Right cardiac atrium (tissue), 5 donors: ENCODE results near the gene CLCA2. TPM values are rescaled to one million over a fixed set of nuclear protein-coding genes. Genes with fewer than 3 reads are reported as not detected.

Experiments
- ATAC-seq, 2 donors: fragments of 200-7000 bp; cut with Tn5 transposase; one replicate each; pipeline versions ENCODE4 v1.8.0 to v1.9.1; 2020; ENCODE audit warnings: moderate library complexity in 2 of 2, mild to moderate bottlenecking in 1 of 2
- DNase-seq, 3 donors: peaks; one replicate each; pipeline ENCODE4 v3.0.0-alpha.2; 2020
- H3K27ac ChIP-seq: one replicate; pipeline ENCODE4 v1.5.1; 2013; ENCODE audit warnings: mild to moderate bottlenecking, low read length, control low read depth, moderate library complexity
- H3K27me3 ChIP-seq: one replicate; pipeline ENCODE4 v1.6.1; 2013; ENCODE audit not compliant: control insufficient read depth, insufficient read depth
- H3K4me1 ChIP-seq: one replicate; pipeline ENCODE4 v1.6.1; 2013; ENCODE audit warnings: low read length; ENCODE audit not compliant: control insufficient read depth, insufficient read depth
- H3K4me3 ChIP-seq: one replicate; pipeline ENCODE4 v1.5.1; 2013; ENCODE audit warnings: low read length, control low read depth
- H3K9me3 ChIP-seq: one replicate; pipeline ENCODE4 v1.6.1; 2013; ENCODE audit warnings: low read length; ENCODE audit not compliant: control insufficient read depth
- WGBS: extraction: QIAGEN DNeasy Blood & Tissue Kit; methylation state at CpG from one replicate; pipeline ENCODE4 v1.1.7; 2013; 5-methylcytosine and 5-hydroxymethylcytosine counted together
- intact Hi-C, 4 donors: fragments of 100-400 bp; cut with DNase I; formaldehyde crosslinking; loops; one replicate each; pipeline versions ENCODE4 v1.11.0 to v1.14.0; 2022 to 2023
- polyA plus RNA-seq: library from polyadenylated mRNA; stranded (reverse); fragments of 200-250 nt; gene quantifications from one replicate; pipeline ENCODE4 v1.2.3, GENCODE V29; 2013
- total RNA-seq, 4 donors: library from RNA; stranded (reverse); fragmentation: NEBNext Ultra II Directional; extraction: Animal tissue kit (Norgen Biotek cat#: 25700); gene quantifications; one replicate each; pipeline ENCODE4 v1.2.1, GENCODE V29; 2021
- donor health status: healthy with polysubstance abuse.
- donor health status: DM: no; HTN: yes; CAD: no.
- donor health status: DM: no; HTN: no; CAD: no.
- donor health status: DM: no; HTN: yes; CAD: no; lungs with severe emphysema.
- donor health status: DM: yes; HTN: yes; CAD: no.

The CLCA2 gene
- total and polyA plus RNA-seq, 5 donors: not detected

- Histone ChIP-seq H3K4me3 (no peak overlapping the region), H3K9me3 (no peaks in the 10 kb centered on the region), H3K27ac (peak overlapping the region; percentile 53), H3K4me1 (no peaks in the 10 kb centered on the region), H3K27me3 (no peaks in the 10 kb centered on the region)
- intact Hi-C loops: no loop called here
- no peak for ATAC-seq
- DNase-seq: no peak
These were observed 6.4 kb downstream of the CLCA2 start for GRCh38 chr1:86430376-86430775.

- H3K4me3 ChIP-seq: no peak overlapping the region
- H3K27ac ChIP-seq: no peak overlapping the region
- no peaks in the 10 kb centered on the region for H3K4me1 ChIP-seq
- no peak for ATAC-seq
- intact Hi-C loops: no loop called here
- H3K9me3 ChIP-seq: no peaks in the 10 kb centered on the region
- no peaks in the 10 kb centered on the region for H3K27me3 ChIP-seq
- no peak for DNase-seq
These were observed 10.1 kb downstream of the CLCA2 start for GRCh38 chr1:86434059-86434458.

- Histone ChIP-seq H3K27me3 (no peaks in the 10 kb centered on the region), H3K4me1 (no peaks in the 10 kb centered on the region), H3K9me3 (no peaks in the 10 kb centered on the region), H3K27ac (no peak overlapping the region), H3K4me3 (no peak overlapping the region)
- intact Hi-C loops: no loop called here
- DNase-seq (no peak), ATAC-seq (no peak)
- 67% methylated on average over 2 of the region's 2 CpGs for WGBS
These were observed 11.4 kb downstream of the CLCA2 start for GRCh38 chr1:86435327-86435726.

- intact Hi-C loops: no loop called here
These were observed 12.1 kb downstream of the CLCA2 start for GRCh38 chr1:86436041-86436440.

GRCh38 chr1:86441581-86441980, 17.6 kb downstream of the CLCA2 start:
- no peak for ATAC-seq
- no peaks in the 10 kb centered on the region for H3K9me3 ChIP-seq
- WGBS: 75% methylated on average over 2 of the region's 2 CpGs
- no peak overlapping the region for H3K4me3 ChIP-seq
- no peak overlapping the region for H3K27ac ChIP-seq
- intact Hi-C loops: no loop called here
- no peaks in the 10 kb centered on the region for H3K27me3 ChIP-seq
- DNase-seq: no peak
- no peaks in the 10 kb centered on the region for H3K4me1 ChIP-seq

More at GRCh38 chr1:86436041-86436440, 12.1 kb downstream of the CLCA2 start:
- no peak overlapping the region for H3K4me3 ChIP-seq
- WGBS: 61% methylated on average over 2 of the region's 2 CpGs
- ATAC-seq: no peak
- no peaks in the 10 kb centered on the region for H3K9me3 ChIP-seq
- H3K27me3 ChIP-seq: no peaks in the 10 kb centered on the region
- no peak for DNase-seq
- no peak overlapping the region for H3K27ac ChIP-seq
- no peaks in the 10 kb centered on the region for H3K4me1 ChIP-seq

DNA sequence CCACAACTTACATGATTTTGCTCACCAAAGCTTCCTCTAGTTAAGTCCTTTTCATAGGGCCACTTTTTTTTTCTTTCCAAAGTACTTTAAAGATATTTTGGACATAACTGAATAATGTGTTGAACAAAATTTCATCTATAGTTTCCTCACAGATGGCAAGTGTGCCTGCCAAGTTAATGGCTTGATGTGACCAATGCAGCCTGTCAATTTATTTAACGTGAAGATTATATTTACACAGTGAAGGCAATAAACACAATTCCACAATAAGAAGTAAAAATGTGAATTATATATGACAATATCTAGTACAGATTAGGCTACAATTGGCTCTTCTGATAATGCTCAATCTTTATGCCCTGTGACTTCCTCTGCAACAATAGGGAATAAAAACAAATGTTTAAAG, 18.0 kb downstream of the CLCA2 start:
- 68% methylated on average over 1 of the region's 1 CpG for WGBS
- no peak overlapping the region for H3K4me3 ChIP-seq
- H3K27ac ChIP-seq: no peak overlapping the region
- DNase-seq (no peak), ATAC-seq (no peak)
- intact Hi-C loops: no loop called here
- no peaks in the 10 kb centered on the region for H3K9me3 ChIP-seq
- no peaks in the 10 kb centered on the region for H3K27me3 ChIP-seq
- H3K4me1 ChIP-seq: no peaks in the 10 kb centered on the region

DNA sequence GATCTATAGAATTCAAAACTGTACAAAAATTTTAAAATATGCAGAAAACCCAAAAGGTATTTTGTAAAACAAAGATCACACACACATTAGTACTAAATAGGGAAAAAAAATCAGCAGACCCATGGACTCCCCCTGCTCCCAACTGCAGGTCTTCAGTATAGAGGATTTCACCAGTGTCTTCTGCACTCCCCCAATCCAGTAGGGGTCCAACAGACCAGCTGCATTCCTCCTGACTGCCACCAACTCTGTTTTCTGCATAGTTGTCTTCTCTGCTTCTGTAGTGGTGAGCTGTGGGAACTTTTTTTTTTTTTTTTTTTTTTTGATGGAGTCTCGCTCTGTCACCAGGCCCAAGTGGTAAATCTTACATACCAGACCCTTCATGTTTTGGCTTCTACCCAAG, 21.9 kb downstream of the CLCA2 start:
- H3K9me3 ChIP-seq: no peaks in the 10 kb centered on the region
- intact Hi-C loops: no loop called here
- no peaks in the 10 kb centered on the region for H3K4me1 ChIP-seq
- WGBS: 74% methylated on average over 1 of the region's 1 CpG
- no peak overlapping the region for H3K4me3 ChIP-seq
- no peaks in the 10 kb centered on the region for H3K27me3 ChIP-seq
- no peak for ATAC-seq
- no peak for DNase-seq
- H3K27ac ChIP-seq: no peak overlapping the region

- no peak for ATAC-seq
- Histone ChIP-seq H3K4me1 (no peaks in the 10 kb centered on the region), H3K4me3 (no peak overlapping the region), H3K9me3 (no peaks in the 10 kb centered on the region), H3K27ac (no peak overlapping the region), H3K27me3 (no peaks in the 10 kb centered on the region)
- intact Hi-C loops: no loop called here
- WGBS: 80% methylated on average over 4 of the region's 4 CpGs
- no peak for DNase-seq
These were observed 23.3 kb downstream of the CLCA2 start for GRCh38 chr1:86447198-86447790.

GRCh38 chr1:86448670-86449069, 24.7 kb downstream of the CLCA2 start:
- Histone ChIP-seq H3K4me1 (no peaks in the 10 kb centered on the region), H3K9me3 (no peaks in the 10 kb centered on the region), H3K27me3 (no peaks in the 10 kb centered on the region), H3K4me3 (no peak overlapping the region), H3K27ac (no peak overlapping the region)
- intact Hi-C loops: no loop called here
- DNase-seq (no peak), ATAC-seq (no peak)
- WGBS: 72% methylated on average over 1 of the region's 1 CpG

GRCh38 chr1:86449103-86449502, 25.1 kb downstream of the CLCA2 start:
- no peak overlapping the region for H3K4me3 ChIP-seq
- no peak overlapping the region for H3K27ac ChIP-seq
- WGBS: 98% methylated on average over 1 of the region's 1 CpG
- H3K27me3 ChIP-seq: no peaks in the 10 kb centered on the region
- intact Hi-C loops: no loop called here
- no peaks in the 10 kb centered on the region for H3K4me1 ChIP-seq
- DNase-seq: no peak
- no peak for ATAC-seq
- H3K9me3 ChIP-seq: no peaks in the 10 kb centered on the region

- Histone ChIP-seq H3K27ac (no peak overlapping the region), H3K4me1 (no peaks in the 10 kb centered on the region), H3K9me3 (no peaks in the 10 kb centered on the region), H3K4me3 (no peak overlapping the region), H3K27me3 (no peaks in the 10 kb centered on the region)
- 65% methylated on average over 3 of the region's 3 CpGs for WGBS
- intact Hi-C loops: no loop called here
- DNase-seq (no peak), ATAC-seq (no peak)
These were observed 26.9 kb downstream of the CLCA2 start for GRCh38 chr1:86450847-86451246.

GRCh38 chr1:86453664-86454063, 29.7 kb downstream of the CLCA2 start:
- no peak overlapping the region for H3K4me3 ChIP-seq
- WGBS: 86% methylated on average over 3 of the region's 3 CpGs
- no peaks in the 10 kb centered on the region for H3K27me3 ChIP-seq
- intact Hi-C loops: no loop called here
- no peaks in the 10 kb centered on the region for H3K9me3 ChIP-seq
- DNase-seq (no peak), ATAC-seq (no peak)
- no peak overlapping the region for H3K27ac ChIP-seq
- H3K4me1 ChIP-seq: no peaks in the 10 kb centered on the region
